ENCODE results near the gene SULT2B1.

GRCh38 chr19:48575931-48576622 is 24.1 kb downstream of the SULT2B1 start:
- TF ChIP-seq CTCF (IDR thresholded peaks at IDR 0.05; ENCODE audit: poor library complexity, severe bottlenecking) = no peak
- no peak for TF ChIP-seq REST (IDR thresholded peaks at IDR 0.05; ENCODE audit: borderline replicate concordance)
- no peak for TF ChIP-seq POLR2AphosphoS5 (IDR thresholded peaks at IDR 0.05)
- no peak for TF ChIP-seq EZH2 (IDR thresholded peaks at IDR 0.05; ENCODE audit: borderline replicate concordance, insufficient read depth, low read length, poor library complexity, severe bottlenecking)

All from neural cell (in vitro differentiated cells).